ENCODE results near the gene MATN3. TPM values are rescaled to one million over a fixed set of nuclear protein-coding genes. Genes with fewer than 3 reads are reported as not detected.

Gene MATN3
- total and polyA plus RNA-seq, 2 of the 13 experiments (the other 11 are each of a cell fraction or from before 2014, with no cell fraction given), result 36.1 to 208 TPM

DNA sequence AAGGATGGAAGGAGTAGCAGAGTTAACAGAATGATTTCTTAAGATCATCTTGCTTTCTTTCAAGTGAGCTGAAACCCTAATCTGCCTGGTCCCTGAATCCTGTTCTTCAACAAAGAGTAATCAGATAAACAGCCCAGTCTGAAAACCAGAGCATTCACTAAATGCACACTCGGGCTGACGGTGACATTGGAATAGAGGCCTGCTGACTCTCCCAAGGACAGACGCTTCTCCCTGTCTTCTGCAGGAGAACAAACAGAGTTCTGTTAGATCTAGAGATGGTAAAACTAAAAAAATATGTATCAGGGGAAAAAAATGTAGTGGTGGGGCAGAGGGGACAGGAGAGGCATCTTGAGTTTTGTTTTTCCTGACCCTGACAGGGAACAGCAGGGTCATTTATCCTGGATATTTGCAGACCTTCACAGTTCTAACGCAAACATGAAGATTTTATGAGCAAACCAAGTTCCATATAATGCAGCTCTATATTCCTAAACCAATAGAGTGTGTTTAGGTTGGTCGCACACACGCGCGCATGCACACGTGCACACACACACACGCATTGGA, 7.3 kb downstream of the MATN3 start (continued):
- TF ChIP-seq, protein P1, sequence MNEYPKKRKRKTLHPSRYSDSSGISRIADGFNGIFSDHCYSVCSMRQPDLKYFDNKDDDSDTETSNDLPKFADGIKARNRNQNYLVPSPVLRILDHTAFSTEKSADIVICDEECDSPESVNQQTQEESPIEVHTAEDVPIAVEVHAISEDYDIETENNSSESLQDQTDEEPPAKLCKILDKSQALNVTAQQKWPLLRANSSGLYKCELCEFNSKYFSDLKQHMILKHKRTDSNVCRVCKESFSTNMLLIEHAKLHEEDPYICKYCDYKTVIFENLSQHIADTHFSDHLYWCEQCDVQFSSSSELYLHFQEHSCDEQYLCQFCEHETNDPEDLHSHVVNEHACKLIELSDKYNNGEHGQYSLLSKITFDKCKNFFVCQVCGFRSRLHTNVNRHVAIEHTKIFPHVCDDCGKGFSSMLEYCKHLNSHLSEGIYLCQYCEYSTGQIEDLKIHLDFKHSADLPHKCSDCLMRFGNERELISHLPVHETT (CRISPR knock-in tag; conservative IDR thresholded peaks at IDR 0.05), result 0 out of 2 replicates have a peak, but pooled peaks have one; percentile 31
- TF ChIP-seq, protein P2, sequence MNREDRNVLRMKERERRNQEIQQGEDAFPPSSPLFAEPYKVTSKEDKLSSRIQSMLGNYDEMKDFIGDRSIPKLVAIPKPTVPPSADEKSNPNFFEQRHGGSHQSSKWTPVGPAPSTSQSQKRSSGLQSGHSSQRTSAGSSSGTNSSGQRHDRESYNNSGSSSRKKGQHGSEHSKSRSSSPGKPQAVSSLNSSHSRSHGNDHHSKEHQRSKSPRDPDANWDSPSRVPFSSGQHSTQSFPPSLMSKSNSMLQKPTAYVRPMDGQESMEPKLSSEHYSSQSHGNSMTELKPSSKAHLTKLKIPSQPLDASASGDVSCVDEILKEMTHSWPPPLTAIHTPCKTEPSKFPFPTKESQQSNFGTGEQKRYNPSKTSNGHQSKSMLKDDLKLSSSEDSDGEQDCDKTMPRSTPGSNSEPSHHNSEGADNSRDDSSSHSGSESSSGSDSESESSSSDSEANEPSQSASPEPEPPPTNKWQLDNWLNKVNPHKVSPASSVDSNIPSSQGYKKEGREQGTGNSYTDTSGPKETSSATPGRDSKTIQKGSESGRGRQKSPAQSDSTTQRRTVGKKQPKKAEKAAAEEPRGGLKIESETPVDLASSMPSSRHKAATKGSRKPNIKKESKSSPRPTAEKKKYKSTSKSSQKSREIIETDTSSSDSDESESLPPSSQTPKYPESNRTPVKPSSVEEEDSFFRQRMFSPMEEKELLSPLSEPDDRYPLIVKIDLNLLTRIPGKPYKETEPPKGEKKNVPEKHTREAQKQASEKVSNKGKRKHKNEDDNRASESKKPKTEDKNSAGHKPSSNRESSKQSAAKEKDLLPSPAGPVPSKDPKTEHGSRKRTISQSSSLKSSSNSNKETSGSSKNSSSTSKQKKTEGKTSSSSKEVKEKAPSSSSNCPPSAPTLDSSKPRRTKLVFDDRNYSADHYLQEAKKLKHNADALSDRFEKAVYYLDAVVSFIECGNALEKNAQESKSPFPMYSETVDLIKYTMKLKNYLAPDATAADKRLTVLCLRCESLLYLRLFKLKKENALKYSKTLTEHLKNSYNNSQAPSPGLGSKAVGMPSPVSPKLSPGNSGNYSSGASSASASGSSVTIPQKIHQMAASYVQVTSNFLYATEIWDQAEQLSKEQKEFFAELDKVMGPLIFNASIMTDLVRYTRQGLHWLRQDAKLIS (CRISPR knock-in tag; IDR thresholded peaks at IDR 0.05), result no peak
- TF ChIP-seq, protein P3, sequence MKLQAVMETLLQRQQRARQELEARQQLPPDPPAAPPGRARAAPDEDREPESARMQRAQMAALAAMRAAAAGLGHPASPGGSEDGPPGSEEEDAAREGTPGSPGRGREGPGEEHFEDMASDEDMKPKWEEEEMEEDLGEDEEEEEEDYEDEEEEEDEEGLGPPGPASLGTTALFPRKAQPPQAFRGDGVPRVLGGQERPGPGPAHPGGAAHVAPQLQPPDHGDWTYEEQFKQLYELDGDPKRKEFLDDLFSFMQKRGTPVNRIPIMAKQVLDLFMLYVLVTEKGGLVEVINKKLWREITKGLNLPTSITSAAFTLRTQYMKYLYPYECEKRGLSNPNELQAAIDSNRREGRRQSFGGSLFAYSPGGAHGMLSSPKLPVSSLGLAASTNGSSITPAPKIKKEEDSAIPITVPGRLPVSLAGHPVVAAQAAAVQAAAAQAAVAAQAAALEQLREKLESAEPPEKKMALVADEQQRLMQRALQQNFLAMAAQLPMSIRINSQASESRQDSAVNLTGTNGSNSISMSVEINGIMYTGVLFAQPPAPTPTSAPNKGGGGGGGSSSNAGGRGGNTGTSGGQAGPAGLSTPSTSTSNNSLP (IDR thresholded peaks at IDR 0.05; ENCODE audit: low read depth, low read length), result 0 out of 2 replicates have a peak, but pooled peaks have one; percentile 11
- TF ChIP-seq ZNF567 (CRISPR knock-in tag; IDR thresholded peaks at IDR 0.05; ENCODE audit: borderline replicate concordance) (no peak), REPIN1 (CRISPR knock-in tag; IDR thresholded peaks at IDR 0.05; ENCODE audit: borderline replicate concordance, low read depth) (peak; percentile 45; the same call in 1 of the 2 replicates), SP140L (CRISPR knock-in tag; IDR thresholded peaks at IDR 0.05; ENCODE audit: borderline replicate concordance) (no peak), FOSL2 (CRISPR knock-in tag; IDR thresholded peaks at IDR 0.05) (peak; percentile 69), SYNCRIP (IDR thresholded peaks at IDR 0.05; ENCODE audit: insufficient read depth, low read depth, low read length) (no peak), JUN (CRISPR knock-in tag; IDR thresholded peaks at IDR 0.05) (peak; percentile 61), ZNF282 (IDR thresholded peaks at IDR 0.05; ENCODE audit: partially characterized antibody) (no peak), ZNF143 (CRISPR knock-in tag; IDR thresholded peaks at IDR 0.05) (no peak), RFXAP (CRISPR knock-in tag; IDR thresholded peaks at IDR 0.05; ENCODE audit: borderline replicate concordance) (0 out of 2 replicates have a peak, but pooled peaks have one; percentile 33), MEIS2 (CRISPR knock-in tag; IDR thresholded peaks at IDR 0.05) (0 out of 2 replicates have a peak, but pooled peaks have one; percentile 22), SRY (CRISPR knock-in tag; IDR thresholded peaks at IDR 0.05) (no peak), RELA (CRISPR knock-in tag; IDR thresholded peaks at IDR 0.05) (no peak), ZNF205 (CRISPR knock-in tag; IDR thresholded peaks at IDR 0.05) (peak; percentile 51; the same call in 1 of the 2 replicates), JUNB (CRISPR knock-in tag; IDR thresholded peaks at IDR 0.05; ENCODE audit: borderline replicate concordance) (no peak; the same call in 1 of the 2 replicates), ZNF180 (CRISPR knock-in tag; IDR thresholded peaks at IDR 0.05; ENCODE audit: borderline replicate concordance, low read depth) (no peak), ARNT2 (CRISPR knock-in tag; IDR thresholded peaks at IDR 0.05; ENCODE audit: low read depth) (peak; percentile 15; the same call in 1 of the 2 replicates), SKI (IDR thresholded peaks at IDR 0.05; ENCODE audit: partially characterized antibody) (no peak), AHR (CRISPR knock-in tag; IDR thresholded peaks at IDR 0.05) (no peak), ISL2 (CRISPR knock-in tag; IDR thresholded peaks at IDR 0.05) (peak; percentile 87; the same call in 1 of the 2 replicates)
- TF ChIP-seq, protein P4, sequence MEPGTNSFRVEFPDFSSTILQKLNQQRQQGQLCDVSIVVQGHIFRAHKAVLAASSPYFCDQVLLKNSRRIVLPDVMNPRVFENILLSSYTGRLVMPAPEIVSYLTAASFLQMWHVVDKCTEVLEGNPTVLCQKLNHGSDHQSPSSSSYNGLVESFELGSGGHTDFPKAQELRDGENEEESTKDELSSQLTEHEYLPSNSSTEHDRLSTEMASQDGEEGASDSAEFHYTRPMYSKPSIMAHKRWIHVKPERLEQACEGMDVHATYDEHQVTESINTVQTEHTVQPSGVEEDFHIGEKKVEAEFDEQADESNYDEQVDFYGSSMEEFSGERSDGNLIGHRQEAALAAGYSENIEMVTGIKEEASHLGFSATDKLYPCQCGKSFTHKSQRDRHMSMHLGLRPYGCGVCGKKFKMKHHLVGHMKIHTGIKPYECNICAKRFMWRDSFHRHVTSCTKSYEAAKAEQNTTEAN (CRISPR knock-in tag; conservative IDR thresholded peaks at IDR 0.05), result peak; percentile 96

Data from HepG2 (cell line).